ENCODE results near the gene TRIM33.

TRIM33 gene

GRCh38 chr1:114507513-114507912 is 3.5 kb downstream of the TRIM33 start:
- TF ChIP-seq CTCF (IDR thresholded peaks at IDR 0.05; ENCODE audit: low read depth, low read length): no peak
- DNase-seq (ENCODE audit: low read depth, low spot score): no peak
- no peak overlapping the region for H3K4me3 ChIP-seq (ENCODE audit: low read depth, low read length)
- in situ Hi-C loops (cut with HindIII; ENCODE audit: low sequenced_read_pairs): no loop called here

GRCh38 chr1:114505148-114505561 is 5.8 kb downstream of the TRIM33 start:
- in situ Hi-C loops (cut with HindIII; ENCODE audit: low sequenced_read_pairs): no loop called here
- H3K4me3 ChIP-seq (ENCODE audit: low read depth, low read length): no peak overlapping the region
- no peak for TF ChIP-seq CTCF (IDR thresholded peaks at IDR 0.05; ENCODE audit: low read depth, low read length)
- no peak for DNase-seq (ENCODE audit: low read depth, low spot score)

DNA sequence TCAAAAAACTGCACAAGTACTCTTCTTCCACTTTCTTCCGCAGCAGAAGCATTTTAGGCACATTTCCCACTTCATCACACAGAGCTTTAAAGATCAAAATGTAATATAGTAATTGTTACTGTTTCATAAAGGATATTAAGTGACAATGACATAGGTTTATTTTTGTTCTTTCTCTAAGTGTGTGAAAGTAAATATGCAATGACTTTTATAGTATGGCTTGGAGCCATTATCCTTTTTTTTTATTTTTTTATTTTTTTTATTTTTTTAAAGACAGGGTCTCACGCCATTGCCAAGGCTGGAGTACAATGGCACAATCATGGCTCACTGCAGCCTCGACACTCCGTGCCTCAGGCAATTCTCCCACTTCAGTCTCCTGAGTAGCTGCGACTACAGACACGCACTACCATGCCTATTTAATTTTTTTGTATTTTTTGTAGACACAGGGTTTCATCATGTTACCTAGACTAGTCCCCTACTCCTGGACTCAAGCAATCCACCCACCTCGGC is 7.0 kb downstream of the TRIM33 start:
- TF ChIP-seq CTCF (IDR thresholded peaks at IDR 0.05; ENCODE audit: low read depth, low read length): no peak
- in situ Hi-C loops (cut with HindIII; ENCODE audit: low sequenced_read_pairs): no loop called here
- DNase-seq (ENCODE audit: low read depth, low spot score): no peak
- H3K4me3 ChIP-seq (ENCODE audit: low read depth, low read length): no peak overlapping the region

GRCh38 chr1:114502080-114502479 is 8.9 kb downstream of the TRIM33 start:
- no peak for DNase-seq (ENCODE audit: low read depth, low spot score)
- in situ Hi-C loops (cut with HindIII; ENCODE audit: low sequenced_read_pairs): no loop called here
- no peak for TF ChIP-seq CTCF (IDR thresholded peaks at IDR 0.05; ENCODE audit: low read depth, low read length)
- no peak overlapping the region for H3K4me3 ChIP-seq (ENCODE audit: low read depth, low read length)

- DNase-seq (ENCODE audit: low read depth, low spot score): no peak
- in situ Hi-C loops (cut with HindIII; ENCODE audit: low sequenced_read_pairs): no loop called here
- TF ChIP-seq CTCF (IDR thresholded peaks at IDR 0.05; ENCODE audit: low read depth, low read length): no peak
- no peak overlapping the region for H3K4me3 ChIP-seq (ENCODE audit: low read depth, low read length)
These were observed 11.5 kb downstream of the TRIM33 start for GRCh38 chr1:114499478-114499877.

GRCh38 chr1:114496089-114496488 is 14.9 kb downstream of the TRIM33 start:
- H3K4me3 ChIP-seq (ENCODE audit: low read depth, low read length): no peak overlapping the region
- TF ChIP-seq CTCF (IDR thresholded peaks at IDR 0.05; ENCODE audit: low read depth, low read length): no peak
- no peak for DNase-seq (ENCODE audit: low read depth, low spot score)
- in situ Hi-C loops (cut with HindIII; ENCODE audit: low sequenced_read_pairs): no loop called here

- in situ Hi-C loops (cut with HindIII; ENCODE audit: low sequenced_read_pairs): no loop called here
These were observed 15.5 kb downstream of the TRIM33 start for GRCh38 chr1:114495486-114495885.

More at GRCh38 chr1:114495486-114495885, 15.5 kb downstream of the TRIM33 start:
- no peak overlapping the region for H3K4me3 ChIP-seq (ENCODE audit: low read depth, low read length)
- no peak for DNase-seq (ENCODE audit: low read depth, low spot score)
- TF ChIP-seq CTCF (IDR thresholded peaks at IDR 0.05; ENCODE audit: low read depth, low read length): no peak

Measured in astrocyte of the spinal cord (primary cell).